Measurements from ENCODE around the gene HDAC11.

Gene HDAC11

DNA sequence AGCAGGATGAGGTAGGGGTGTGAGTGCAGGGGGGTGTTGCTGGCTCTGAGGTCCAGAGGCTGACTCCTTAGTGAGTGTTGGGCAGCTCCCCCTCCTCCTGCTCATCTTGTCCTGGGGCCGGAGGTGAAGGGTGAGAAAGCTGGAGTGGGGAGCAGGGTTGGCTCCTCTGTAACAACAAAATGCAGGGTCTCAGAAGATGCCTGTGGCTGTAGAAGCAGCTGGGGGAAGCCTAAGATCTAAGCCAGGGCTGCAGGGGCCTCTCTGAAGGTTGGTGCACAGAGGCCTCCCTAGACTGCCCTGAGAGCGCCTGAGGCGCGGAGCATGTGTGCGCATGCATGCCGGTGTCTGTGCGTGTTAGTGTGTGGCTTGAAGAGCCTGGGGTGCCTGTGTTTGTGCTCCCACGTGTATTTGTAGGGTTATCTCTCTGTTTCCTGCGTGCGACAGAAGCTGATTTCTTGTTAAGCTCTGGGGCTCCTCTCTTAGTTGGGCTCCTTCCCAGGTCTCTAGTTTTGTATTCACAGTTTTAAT lies 5.3 kb upstream of the HDAC11 start:
- Histone ChIP-seq H3K4me2 (ENCODE audit: low read length) (no peak overlapping the region), H3K9ac (no peak overlapping the region), H3K27me3 (ENCODE audit: control insufficient read depth, insufficient read depth, low read length) (no peaks in the 10 kb centered on the region), H3K4me1 (peaks cover 24% of the 10 kb centered on the region), H3K36me3 (ENCODE audit: control insufficient read depth, insufficient read depth, low read length) (no peaks in the 10 kb centered on the region), H3K9me3 (ENCODE audit: control insufficient read depth, low read length) (no peaks in the 10 kb centered on the region), H3K27ac (no peak overlapping the region), H3K79me2 (no peaks in the 10 kb centered on the region), H2AFZ (no peak overlapping the region), H3K4me3 (ENCODE audit: low read depth, low read length) (no peak overlapping the region)
- TF ChIP-seq, protein P1, sequence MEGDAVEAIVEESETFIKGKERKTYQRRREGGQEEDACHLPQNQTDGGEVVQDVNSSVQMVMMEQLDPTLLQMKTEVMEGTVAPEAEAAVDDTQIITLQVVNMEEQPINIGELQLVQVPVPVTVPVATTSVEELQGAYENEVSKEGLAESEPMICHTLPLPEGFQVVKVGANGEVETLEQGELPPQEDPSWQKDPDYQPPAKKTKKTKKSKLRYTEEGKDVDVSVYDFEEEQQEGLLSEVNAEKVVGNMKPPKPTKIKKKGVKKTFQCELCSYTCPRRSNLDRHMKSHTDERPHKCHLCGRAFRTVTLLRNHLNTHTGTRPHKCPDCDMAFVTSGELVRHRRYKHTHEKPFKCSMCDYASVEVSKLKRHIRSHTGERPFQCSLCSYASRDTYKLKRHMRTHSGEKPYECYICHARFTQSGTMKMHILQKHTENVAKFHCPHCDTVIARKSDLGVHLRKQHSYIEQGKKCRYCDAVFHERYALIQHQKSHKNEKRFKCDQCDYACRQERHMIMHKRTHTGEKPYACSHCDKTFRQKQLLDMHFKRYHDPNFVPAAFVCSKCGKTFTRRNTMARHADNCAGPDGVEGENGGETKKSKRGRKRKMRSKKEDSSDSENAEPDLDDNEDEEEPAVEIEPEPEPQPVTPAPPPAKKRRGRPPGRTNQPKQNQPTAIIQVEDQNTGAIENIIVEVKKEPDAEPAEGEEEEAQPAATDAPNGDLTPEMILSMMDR (IDR thresholded peaks at IDR 0.05) = no peak

DNA sequence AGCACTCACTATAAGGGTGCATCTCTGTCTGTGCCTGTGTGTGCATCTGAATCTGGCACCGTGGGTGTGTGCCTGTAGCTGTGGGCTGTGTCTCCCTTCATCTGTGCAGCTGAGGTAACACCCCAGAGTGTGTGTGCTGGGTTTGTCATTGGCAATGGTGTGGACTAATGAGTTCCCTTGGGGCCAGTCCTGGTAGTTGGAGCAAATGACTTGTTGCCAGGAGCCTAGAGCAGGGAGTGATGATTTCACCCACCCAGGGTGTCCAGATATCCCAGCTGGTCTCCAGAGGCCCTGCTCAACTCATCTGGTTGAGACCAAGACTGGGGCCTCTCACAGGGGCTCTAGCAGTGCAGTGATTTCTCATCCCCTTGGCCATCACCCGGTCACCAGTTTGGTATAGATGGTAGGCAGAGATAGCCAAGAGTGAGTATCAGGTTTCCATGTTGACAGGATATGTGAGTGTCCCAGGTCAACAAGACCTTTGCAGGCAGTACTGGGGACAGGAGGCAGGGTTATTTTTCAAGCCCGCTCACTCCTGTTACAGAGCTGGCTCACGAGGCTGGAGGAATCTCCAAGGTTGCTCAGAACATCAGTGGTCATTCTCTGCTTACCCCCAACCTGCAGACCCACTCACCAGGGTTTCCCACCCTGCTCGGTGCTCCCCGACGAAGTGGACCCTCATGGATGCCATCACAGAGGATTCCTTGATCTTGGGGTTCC lies 4.1 kb upstream of the HDAC11 start:
- no peak overlapping the region for H3K9ac ChIP-seq
- H3K27me3 ChIP-seq (ENCODE audit: control insufficient read depth, insufficient read depth, low read length) = no peaks in the 10 kb centered on the region
- no peaks in the 10 kb centered on the region for H3K79me2 ChIP-seq
- peaks cover 24% of the 10 kb centered on the region for H3K4me1 ChIP-seq
- no peak overlapping the region for H3K4me3 ChIP-seq (ENCODE audit: low read depth, low read length)
- no peaks in the 10 kb centered on the region for H3K9me3 ChIP-seq (ENCODE audit: control insufficient read depth, low read length)
- H3K27ac ChIP-seq = peak overlapping the region; percentile 82
- no peak overlapping the region for H3K4me2 ChIP-seq (ENCODE audit: low read length)
- H2AFZ ChIP-seq = peak overlapping the region; percentile 23
- TF ChIP-seq, protein P1 (IDR thresholded peaks at IDR 0.05) = no peak
- no peaks in the 10 kb centered on the region for H3K36me3 ChIP-seq (ENCODE audit: control insufficient read depth, insufficient read depth, low read length)

DNA sequence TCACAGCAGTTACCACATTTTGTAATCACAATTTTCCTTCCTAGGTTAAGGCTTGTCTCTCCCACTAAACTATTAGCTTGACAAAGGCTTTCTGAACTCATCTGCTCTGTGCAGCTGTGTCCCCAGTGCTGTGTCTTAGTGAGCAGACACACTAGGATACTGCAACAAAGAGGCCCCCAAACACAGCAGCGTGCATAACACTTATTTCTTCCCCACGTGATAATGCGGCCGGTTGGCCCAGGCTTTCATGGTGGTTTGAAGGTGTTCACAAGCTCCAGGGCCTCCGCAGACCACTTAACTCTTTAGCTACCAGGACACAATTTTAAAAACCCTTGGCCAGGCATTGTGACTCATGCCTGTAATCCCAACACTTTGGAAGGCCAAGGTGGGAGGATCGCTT lies 2.2 kb upstream of the HDAC11 start:
- Histone ChIP-seq H3K79me2 (no peaks in the 10 kb centered on the region), H3K4me1 (peaks cover 27% of the 10 kb centered on the region), H3K4me3 (ENCODE audit: low read depth, low read length) (no peak overlapping the region), H3K27ac (no peak overlapping the region), H2AFZ (no peak overlapping the region), H3K27me3 (ENCODE audit: control insufficient read depth, insufficient read depth, low read length) (no peaks in the 10 kb centered on the region), H3K9me3 (ENCODE audit: control insufficient read depth, low read length) (no peaks in the 10 kb centered on the region), H3K36me3 (ENCODE audit: control insufficient read depth, insufficient read depth, low read length) (no peaks in the 10 kb centered on the region), H3K4me2 (ENCODE audit: low read length) (no peak overlapping the region), H3K9ac (no peak overlapping the region)
- TF ChIP-seq, protein P1 (IDR thresholded peaks at IDR 0.05) = no peak

- peak overlapping the region; percentile 83 for H2AFZ ChIP-seq
- H3K4me3 ChIP-seq (ENCODE audit: low read depth, low read length) = peak overlapping the region; percentile 88
- no peaks in the 10 kb centered on the region for H3K9me3 ChIP-seq (ENCODE audit: control insufficient read depth, low read length)
- peak overlapping the region; percentile 71 for H3K27ac ChIP-seq
- no peaks in the 10 kb centered on the region for H3K27me3 ChIP-seq (ENCODE audit: control insufficient read depth, insufficient read depth, low read length)
- no peaks in the 10 kb centered on the region for H3K36me3 ChIP-seq (ENCODE audit: control insufficient read depth, insufficient read depth, low read length)
- H3K79me2 ChIP-seq = no peaks in the 10 kb centered on the region
- TF ChIP-seq, protein P1 (IDR thresholded peaks at IDR 0.05) = no peak
- peaks cover 30% of the 10 kb centered on the region for H3K4me1 ChIP-seq
- peak overlapping the region; percentile 92 for H3K4me2 ChIP-seq (ENCODE audit: low read length)
- peak overlapping the region; percentile 30 for H3K9ac ChIP-seq
These were observed 849 bp upstream of the HDAC11 start for GRCh38 chr3:13479332-13479581.
